ENCODE data around the gene SIAH2. TPM values are rescaled to one million over a fixed set of nuclear protein-coding genes. Genes with fewer than 3 reads are reported as not detected.

The SIAH2 gene
- total RNA-seq, 2 experiments from 2014 or later = 22.2 to 29.1 TPM

- no peaks in the 10 kb centered on the region for H3K9me3 ChIP-seq (ENCODE audit: low read length)
- ChIA-PET POLR2A (no interaction called here), CTCF (ENCODE audit: unreplicated experiment) (no interaction called here)
- DNase-seq (ENCODE audit: low spot score) = no peak
- no peaks in the 10 kb centered on the region; the same call in 1 of the 2 replicates for H4K20me1 ChIP-seq (ENCODE audit: insufficient read depth, low read length)
- no peaks in the 10 kb centered on the region for H3K9me2 ChIP-seq (ENCODE audit: insufficient read depth, low read length)
- no peak overlapping the region for H3K27ac ChIP-seq (ENCODE audit: low read depth, low read length, poor library complexity, severe bottlenecking)
- no peaks in the 10 kb centered on the region for H3K79me2 ChIP-seq (ENCODE audit: insufficient read depth, low read depth, low read length)
- peaks cover 23% of the 10 kb centered on the region for H3K4me1 ChIP-seq (ENCODE audit: insufficient read depth, low read length, poor library complexity, severe bottlenecking)
- 0 out of 2 replicates have a peak, but pooled peaks cover 7% of the 10 kb centered on the region for H3K36me3 ChIP-seq (ENCODE audit: insufficient read depth, low read length)
- TF ChIP-seq, protein P1, sequence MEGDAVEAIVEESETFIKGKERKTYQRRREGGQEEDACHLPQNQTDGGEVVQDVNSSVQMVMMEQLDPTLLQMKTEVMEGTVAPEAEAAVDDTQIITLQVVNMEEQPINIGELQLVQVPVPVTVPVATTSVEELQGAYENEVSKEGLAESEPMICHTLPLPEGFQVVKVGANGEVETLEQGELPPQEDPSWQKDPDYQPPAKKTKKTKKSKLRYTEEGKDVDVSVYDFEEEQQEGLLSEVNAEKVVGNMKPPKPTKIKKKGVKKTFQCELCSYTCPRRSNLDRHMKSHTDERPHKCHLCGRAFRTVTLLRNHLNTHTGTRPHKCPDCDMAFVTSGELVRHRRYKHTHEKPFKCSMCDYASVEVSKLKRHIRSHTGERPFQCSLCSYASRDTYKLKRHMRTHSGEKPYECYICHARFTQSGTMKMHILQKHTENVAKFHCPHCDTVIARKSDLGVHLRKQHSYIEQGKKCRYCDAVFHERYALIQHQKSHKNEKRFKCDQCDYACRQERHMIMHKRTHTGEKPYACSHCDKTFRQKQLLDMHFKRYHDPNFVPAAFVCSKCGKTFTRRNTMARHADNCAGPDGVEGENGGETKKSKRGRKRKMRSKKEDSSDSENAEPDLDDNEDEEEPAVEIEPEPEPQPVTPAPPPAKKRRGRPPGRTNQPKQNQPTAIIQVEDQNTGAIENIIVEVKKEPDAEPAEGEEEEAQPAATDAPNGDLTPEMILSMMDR (conservative IDR thresholded peaks at IDR 0.05; ENCODE audit: low read length) = no peak
- no peak for TF ChIP-seq EZH2phosphoT487 (IDR thresholded peaks at IDR 0.05; ENCODE audit: borderline replicate concordance, low read depth, low read length)
- H3K4me2 ChIP-seq (ENCODE audit: low read length) = no peak overlapping the region
- intact Hi-C loops (cut with micrococcal nuclease; ENCODE audit: unreplicated experiment) = no loop called here
- no peak overlapping the region for H3K4me3 ChIP-seq (ENCODE audit: low read depth, low read length, poor library complexity, severe bottlenecking)
- H2AFZ ChIP-seq (ENCODE audit: low read length) = no peak overlapping the region
- TSS peak; percentile 63 for BruUV-seq (replicated peaks)
Measured at GRCh38 chr3:150741497-150742140, 21.4 kb downstream of the SIAH2 start.

GRCh38 chr3:150740733-150741496 is 22.1 kb downstream of the SIAH2 start:
- intact Hi-C loops (cut with micrococcal nuclease; ENCODE audit: unreplicated experiment) = no loop called here

More at GRCh38 chr3:150740733-150741496, 22.1 kb downstream of the SIAH2 start:
- Histone ChIP-seq H3K4me3 (ENCODE audit: low read depth, low read length, poor library complexity, severe bottlenecking) (no peak overlapping the region), H4K20me1 (ENCODE audit: insufficient read depth, low read length) (no peaks in the 10 kb centered on the region; the same call in 1 of the 2 replicates), H2AFZ (ENCODE audit: low read length) (no peak overlapping the region), H3K27ac (ENCODE audit: low read depth, low read length, poor library complexity, severe bottlenecking) (no peak overlapping the region), H3K4me2 (ENCODE audit: low read length) (no peak overlapping the region), H3K36me3 (ENCODE audit: insufficient read depth, low read length) (0 out of 2 replicates have a peak, but pooled peaks cover 7% of the 10 kb centered on the region), H3K4me1 (ENCODE audit: insufficient read depth, low read length, poor library complexity, severe bottlenecking) (peaks cover 23% of the 10 kb centered on the region), H3K79me2 (ENCODE audit: insufficient read depth, low read depth, low read length) (no peaks in the 10 kb centered on the region), H3K9me2 (ENCODE audit: insufficient read depth, low read length) (no peaks in the 10 kb centered on the region), H3K9me3 (ENCODE audit: low read length) (no peaks in the 10 kb centered on the region)
- TF ChIP-seq, protein P1 (conservative IDR thresholded peaks at IDR 0.05; ENCODE audit: low read length) = no peak
- no peak for TF ChIP-seq EZH2phosphoT487 (IDR thresholded peaks at IDR 0.05; ENCODE audit: borderline replicate concordance, low read depth, low read length)
- ChIA-PET CTCF (ENCODE audit: unreplicated experiment) (no interaction called here), POLR2A (interaction anchor here (0.7 to 1.0 kb wide), 2 partner anchors 23 to 401 kb away, joined by 3 to 5 read pairs; no protein-coding TSS in a partner anchor)
- DNase-seq (ENCODE audit: low spot score) = no peak
- no TSS peak for BruUV-seq (replicated peaks)

Measured in OCI-LY7 (cell line).